Activated T-helper 1 cell treated with Interleukin-2 at 50 U/mL for 16 hours (primary cell): ENCODE measurements around the gene AMPD3.

Source experiments
- DNase-seq: peaks from one replicate; pipeline ENCODE4 v3.0.0-alpha.2; 2020; ENCODE audit warnings: low read depth

AMPD3 gene

DNA sequence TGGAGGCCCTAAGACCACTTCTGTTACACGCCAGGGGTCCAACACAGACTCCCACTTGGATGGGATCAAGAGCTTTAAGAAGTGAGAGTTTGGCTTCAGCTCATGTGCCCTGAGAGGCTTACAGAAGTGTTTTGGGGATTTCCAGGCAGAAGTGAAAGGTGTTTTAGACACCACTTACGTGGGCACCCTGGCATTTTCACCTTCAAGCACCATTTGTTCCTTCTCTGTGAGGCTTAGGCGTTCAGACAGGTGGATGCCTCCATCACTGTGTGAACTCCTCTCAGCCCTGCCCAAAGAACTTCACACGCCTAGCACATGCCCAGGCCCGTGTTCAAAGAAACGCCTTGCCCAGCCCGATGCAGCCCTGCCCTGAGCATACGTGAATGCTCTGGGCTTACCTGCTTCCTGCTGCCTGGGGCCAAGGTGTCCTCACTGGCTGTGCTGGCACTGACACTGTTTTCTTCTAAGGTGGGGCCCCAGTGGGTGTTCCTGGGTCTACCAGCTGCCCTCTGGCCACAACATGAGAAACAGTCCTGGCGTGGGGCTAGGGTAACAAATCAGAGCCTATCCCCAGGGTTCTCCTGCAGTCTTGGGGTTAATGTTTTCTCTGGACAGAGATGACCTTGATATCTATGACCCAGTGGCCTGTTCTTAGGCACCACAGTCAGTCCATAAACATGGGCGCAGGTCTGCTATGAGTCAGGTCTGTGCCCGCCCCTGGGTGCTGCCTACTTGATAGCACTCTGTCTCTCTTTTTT lies 34.0 kb downstream of the AMPD3 start:
- no peak for DNase-seq

DNA sequence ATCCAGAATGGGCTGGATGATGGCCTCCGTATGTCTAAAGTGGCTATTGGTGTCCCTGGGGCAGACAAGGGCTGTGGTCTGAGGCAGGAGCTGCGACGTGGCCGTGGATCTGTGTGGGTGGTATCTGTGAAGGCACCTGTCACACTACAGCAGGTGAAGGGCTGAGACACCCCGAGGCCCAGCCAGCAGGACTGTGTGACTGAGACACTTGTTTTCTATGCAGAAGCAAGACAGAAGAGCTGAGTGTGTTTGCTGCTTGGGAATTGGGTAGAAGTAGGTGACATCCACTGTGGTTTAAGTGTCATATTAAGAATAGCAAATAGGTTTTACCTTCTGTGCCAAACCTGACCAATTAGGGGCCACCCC lies 35.0 kb downstream of the AMPD3 start:
- no peak for DNase-seq

DNA sequence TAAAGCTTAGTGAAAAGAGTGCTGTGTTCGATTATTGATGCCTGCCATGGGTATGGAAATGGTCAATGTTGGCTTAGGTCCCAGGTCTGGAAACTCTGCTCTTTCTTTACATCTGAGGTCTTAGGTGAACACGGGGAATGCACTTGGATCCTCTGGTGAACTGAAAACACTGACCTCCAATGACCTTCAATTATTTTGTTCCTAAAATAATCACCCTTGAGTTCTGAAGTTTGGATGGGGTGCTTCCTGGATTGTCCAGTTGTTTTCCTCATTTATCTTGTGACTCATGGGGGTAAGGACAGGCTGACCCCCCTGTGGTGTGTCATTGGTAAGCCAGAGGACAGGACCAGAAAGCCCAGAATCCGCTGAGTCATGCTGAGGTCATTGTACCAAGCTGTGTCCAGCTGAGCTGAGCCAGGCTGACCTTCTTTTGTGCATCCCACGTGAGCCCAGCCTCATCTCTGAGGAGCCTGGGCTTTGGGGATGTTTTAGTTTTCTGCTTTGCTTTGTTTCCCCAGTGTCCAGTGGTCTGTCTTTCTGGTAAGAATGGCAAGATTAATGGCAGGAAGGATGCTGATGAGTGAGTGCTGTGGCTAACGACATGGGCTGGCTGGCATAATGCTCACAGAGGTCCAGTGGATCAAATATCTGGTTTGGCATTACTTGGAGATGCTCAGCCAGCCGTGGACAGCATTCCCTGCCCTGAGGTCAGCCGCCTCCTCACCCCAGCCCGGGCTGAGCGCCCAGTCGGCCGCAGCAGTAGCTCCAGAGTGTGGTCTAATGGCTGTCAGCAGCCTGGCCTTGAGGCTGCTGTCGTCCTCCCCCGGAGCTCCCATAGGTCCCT lies 35.6 kb downstream of the AMPD3 start:
- no peak for DNase-seq

DNA sequence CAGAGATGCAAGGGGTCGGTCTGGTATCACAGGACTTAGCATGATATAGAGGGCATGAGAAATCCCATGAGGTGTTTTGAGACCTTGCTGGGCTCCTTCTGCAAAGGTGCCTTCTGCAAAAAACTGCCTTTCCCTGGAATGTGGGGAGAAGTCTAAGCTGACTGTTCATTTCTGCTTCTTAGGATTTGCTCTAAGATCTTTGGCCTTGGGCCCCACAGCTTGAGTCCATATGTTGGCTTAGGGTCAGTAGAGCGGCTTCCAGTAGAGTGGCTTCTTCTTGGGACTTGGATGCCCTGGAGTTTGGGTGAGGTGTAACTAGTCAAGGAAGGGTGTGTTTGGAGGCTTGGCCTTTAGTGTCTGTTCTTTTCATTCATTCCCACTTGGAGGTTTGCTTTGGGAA lies 37.0 kb downstream of the AMPD3 start:
- no peak for DNase-seq

DNA sequence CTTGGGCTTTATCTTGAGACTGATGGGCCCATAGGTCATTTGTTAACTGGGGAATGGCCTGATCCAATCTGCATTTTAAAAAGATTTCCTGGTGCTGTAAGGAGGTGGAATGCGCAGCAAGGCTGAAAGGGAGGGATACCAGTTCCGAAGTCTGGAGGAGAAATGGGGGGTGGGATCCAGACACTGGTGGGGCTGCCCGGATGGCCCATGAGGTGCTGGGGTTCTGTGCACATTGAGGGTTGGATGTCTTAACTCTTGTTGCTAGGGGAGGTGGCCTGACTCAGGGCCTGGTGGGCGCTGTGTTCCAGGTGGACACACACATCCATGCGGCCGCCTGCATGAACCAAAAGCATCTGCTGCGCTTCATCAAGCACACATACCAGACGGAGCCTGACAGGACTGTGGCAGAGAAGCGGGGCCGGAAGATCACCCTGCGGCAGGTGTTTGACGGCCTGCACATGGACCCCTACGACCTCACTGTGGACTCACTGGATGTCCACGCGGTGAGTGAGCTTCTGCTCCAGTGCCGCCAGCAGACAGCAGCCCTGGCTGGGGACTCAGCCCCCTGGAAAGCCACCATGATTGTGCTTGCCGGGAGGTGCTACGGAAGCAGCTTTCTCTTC lies 38.1 kb downstream of the AMPD3 start:
- no peak for DNase-seq

DNA sequence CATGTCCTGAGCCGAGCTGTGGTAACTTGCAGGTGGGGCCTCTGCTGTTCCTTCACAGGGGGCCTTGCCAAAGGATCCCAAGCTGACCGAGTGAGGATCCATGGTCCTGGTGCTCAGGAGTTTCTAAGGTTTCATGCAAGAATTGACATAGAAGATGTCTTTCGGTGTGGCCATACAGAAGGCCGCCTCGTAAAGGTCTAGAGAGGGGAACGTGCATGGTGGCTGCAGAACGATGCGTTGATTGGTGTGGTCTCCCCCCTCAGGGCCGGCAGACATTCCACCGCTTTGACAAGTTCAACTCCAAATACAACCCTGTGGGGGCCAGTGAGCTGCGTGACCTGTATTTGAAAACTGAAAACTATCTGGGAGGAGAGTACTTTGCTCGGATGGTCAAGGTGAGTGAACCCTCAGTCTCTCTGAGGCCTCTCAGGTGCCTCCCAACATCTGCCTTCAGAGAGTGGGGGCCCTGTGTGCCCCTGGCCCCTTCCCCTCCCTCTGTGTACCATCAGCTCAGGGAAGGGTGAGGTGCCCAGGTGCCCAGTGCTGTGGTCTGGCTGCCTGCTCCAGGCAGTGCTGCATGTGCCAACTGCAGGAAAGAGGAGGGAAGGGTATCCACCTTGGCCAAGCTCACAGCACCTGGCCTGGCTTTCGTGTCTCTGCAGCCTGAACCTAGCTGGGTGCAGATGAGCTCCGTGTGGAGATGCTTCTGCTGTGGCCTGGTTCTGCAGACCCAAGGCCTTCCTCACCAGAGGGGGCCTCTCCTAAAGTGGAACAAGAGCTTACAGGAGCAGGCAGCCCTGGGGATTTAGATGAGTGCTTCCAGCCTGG lies 39.8 kb downstream of the AMPD3 start:
- no peak for DNase-seq

DNA sequence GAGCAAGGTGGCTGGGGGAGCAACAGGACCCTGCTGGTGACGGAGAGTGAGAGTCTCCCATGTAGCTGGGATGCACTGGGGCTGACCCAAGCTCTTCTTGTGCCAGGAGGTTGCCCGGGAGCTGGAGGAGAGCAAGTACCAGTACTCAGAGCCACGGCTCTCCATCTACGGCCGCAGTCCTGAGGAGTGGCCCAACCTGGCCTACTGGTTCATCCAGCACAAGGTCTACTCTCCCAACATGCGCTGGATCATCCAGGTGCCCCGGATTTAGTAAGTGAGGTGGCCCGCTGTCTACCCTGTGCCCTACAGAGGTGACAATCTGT lies 40.4 kb downstream of the AMPD3 start:
- no peak for DNase-seq

DNA sequence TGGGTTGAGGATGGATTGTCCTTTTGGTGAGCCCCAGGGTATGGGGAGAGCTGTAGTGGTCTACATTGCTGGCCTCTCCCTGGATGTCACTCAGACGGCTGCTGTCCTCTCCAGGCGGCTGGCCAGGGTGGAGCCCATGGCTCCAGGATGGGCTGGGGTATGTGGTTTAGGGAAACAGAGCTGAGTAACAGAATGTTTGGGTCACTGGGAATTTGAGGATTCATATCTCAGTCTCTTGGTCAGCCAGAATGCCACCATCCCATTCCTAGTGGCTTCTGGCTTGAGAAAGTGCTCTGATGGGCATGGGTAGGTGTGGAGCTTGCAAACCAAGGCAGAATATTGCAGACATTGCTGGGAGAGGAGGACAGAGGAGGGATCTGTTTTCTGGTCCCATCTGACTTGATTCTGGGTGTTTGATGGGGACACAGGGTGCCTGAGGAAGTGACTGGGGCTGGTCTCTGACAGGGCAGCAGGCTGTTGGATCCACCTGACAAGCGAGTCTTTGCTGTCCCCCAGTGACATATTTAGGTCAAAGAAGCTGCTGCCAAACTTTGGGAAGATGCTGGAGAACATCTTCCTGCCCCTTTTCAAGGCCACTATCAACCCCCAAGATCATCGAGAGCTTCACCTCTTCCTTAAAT lies 41.4 kb downstream of the AMPD3 start:
- no peak for DNase-seq

DNA sequence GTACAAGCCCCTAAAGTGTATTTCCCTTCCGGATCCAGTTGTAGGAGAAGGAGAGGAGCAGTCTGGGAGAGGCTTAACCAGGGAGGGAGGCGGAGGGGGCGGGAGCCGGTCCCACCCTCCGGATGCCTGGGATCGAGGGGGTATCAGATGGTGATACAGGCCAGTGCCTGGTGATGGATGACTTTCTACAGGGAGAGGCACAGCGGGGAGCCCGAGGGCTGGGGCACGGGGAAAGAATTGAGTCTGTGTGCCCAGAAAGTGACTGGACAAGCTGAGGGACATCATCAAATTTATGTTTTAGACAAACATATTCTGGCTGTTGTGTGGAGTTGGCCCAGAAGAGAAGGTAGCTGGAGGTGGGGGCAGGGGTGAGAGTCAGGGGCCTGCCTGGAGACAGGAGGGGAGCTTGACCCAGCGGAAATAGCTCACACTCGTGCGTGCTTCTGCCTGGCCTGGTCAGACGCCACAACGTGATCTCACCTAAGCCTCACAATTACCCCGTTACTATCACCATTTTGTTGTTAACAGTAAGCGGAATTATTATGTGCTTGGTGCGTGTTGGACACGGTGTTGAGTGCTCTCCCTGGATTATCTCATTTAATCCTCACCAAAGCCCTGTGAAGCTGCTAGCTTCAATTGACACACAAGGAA lies 42.4 kb downstream of the AMPD3 start:
- DNase-seq: no peak

DNA sequence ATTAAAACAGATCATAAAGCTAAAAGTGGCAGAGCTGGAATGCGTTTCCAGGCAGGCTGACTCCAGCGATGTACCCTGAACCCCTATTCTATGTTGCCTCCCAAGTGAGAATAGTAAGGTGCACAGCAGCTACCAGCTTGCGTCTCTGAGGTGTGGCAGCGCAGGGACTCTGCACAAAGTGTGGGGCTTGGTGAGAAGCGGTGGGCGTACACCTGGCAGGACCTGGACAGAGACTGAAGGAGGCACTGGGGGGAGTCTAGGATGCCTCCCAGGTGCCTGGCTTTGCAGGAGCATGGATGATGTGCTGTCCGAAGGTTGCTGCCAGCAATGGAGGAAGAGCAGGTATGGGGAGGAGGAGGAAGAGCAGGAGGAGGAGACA lies 42.9 kb downstream of the AMPD3 start:
- DNase-seq: no peak

DNA sequence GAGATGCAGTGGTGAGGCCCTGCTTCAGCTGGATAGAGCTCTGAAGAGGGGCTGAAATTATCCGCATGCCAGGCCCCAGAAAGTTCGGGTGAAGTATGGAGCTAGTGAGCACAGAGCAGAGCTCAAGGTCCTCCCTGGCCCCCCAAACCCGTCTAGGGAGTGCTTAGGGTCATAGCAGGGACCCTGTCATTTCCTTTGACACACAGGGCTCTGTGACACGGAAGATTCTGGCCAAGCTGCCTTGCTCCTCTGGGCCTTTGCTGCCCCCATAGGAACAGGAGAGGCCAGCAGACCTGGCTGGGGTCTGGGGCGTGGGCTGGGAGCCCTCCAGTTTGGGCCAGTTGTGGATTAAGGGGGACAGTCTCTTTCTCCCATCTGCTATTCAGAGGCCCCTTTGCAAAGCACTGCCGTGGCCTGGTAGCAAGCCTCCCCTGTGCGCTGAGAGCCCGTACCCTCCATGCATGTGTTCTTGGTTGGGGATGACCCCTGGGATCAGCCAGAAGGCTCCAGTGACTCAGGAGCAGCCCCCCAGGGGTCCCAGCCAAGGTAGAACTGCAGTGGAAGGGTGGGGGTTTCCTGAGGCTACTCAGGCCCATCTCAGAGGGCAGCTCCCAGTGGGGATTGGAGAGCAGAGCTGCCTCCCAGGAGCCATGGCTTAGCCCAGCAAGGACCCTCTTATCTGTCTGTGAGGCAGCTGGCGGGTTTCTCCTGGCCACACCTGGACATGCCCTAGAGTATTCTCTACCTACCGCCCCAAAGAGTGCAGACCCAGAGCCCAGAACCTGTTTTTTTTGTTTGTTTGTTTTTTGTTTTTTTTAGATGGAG lies 43.6 kb downstream of the AMPD3 start:
- DNase-seq: no peak

DNA sequence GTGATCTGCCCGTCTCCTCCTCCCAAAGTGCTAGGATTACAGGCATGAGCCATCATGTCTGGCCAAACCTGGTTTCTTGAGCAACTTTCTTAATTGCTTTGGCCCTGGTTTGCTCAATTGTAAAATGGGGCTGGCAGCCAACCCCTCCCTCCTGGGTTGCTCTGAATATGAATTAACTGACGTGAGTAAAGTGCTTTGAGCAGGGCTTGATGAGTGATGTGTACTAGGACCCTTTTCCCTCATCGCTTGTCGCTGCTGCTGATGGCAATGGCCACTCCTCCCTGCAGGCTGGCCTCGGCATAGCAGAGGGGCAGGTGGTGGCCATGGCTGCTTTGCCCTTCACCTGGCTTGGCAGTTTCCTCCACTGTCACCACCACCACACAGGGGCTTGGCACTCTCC lies 44.4 kb downstream of the AMPD3 start:
- no peak for DNase-seq

DNA sequence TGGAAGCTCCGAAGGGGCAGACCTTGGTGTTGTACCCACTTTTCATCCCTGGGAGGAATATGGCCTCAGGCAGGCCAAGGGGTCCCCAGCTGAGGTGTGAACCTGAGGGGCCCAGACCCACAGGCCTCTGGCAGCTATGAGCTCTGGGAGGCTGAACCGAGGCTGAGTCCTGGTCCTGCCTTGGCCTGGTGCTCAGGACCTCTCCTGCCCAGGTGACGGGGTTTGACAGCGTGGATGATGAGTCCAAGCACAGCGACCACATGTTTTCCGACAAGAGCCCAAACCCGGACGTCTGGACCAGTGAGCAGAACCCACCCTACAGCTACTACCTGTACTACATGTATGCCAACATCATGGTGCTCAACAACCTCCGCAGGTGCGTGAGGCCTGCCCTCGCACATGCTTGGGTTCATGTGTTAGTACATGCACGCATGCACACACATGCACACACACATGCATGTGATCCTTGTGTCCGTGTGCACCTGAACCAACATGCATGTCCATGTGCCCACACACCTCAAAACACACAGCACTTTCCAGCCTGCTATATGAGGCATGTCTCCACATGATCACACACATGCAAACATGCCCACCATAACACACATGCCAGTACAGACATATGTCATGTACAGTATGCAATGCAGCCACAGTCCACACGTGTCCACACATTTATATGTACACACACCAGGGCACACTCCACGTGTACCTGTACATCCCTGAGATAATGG lies 45.0 kb downstream of the AMPD3 start:
- no peak for DNase-seq

DNA sequence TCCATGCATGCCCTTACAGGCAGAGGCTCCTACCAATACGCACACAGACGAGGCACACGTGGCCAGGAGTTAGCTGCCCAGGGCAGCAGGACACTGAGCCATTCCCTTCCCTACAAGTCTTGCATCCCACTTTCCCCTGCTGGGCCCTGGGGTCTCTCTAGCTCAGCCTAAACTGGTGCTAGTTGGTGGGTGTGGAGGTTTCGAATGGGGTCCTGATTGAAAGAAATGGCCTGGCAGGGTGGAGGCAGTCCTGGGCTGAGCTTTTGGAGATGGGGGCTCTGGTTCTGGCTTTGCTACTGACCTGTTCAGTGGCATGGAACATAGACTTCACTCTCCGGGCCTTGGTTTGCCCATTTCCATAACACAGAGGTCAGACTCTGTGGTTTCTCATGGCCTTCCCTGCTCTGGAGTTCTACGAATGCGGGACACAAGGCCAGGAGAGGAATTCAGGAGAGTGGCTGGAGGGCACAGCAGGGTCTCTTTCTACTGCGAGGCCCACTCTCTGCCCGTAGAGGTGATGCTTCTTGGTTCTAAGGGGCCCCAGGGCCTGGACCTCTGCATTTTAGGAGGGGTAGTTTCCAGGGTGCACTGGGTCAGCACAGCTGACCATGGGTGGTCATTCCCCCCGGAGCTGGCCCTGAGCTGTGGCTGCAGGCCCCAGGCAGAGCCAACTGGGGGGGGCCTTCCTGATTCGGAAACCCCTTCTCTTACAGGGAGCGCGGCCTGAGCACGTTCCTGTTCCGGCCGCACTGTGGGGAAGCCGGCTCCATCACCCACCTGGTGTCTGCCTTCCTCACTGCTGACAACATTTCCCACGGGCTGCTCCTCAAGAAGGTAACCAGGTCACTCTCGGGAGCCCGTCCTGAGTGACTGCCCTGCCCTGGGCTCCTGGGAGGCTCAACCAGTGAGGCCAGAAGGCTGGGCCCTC lies 46.0 kb downstream of the AMPD3 start:
- DNase-seq: no peak

DNA sequence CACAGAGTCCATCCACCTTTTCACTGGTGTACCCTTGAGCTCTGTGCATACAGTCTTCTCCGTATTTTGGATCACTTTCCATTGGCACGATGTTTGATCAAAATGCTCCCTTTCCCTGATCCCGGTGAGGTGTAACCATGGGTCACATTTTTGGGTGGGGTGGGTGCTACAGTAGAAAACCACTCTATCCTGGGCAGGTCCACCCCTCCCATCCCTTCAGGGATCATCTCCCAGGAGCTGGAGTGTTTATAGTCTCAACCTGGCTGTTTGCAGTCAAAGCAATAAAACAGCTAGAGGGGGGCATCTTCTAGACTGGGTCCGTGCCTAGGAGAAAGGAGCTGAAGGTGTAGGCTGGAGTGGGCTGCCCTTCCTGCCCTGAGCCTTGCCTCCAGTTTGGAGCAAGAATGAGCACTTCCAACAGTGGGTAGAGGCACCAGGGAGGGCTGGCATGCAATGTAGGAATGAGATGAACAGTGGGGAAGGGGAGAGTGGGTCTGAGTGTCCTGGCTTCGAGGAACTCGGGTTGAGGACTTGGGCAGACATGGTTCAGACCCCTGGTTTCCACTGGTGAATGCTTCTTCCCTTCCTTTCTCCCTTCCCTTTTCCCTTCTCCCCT lies 47.1 kb downstream of the AMPD3 start:
- no peak for DNase-seq

DNA sequence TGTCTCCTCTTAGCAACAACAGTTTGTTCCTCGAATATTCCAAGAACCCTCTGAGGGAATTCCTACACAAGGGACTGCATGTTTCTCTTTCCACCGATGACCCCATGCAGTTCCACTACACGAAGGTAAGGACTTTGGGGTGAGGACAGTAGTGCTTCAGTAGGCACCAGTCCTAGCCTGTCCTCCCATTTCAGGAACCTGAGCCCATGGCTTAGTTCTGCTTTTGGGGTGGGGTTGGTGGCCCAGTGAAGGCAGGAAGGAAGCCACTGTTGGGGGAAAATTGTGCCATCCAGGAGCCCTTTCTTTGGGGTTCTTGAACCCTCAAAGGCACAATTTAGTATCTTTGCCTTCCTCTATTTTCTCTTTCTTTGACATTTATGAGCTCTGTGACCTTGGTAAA lies 47.7 kb downstream of the AMPD3 start:
- DNase-seq: no peak

DNA sequence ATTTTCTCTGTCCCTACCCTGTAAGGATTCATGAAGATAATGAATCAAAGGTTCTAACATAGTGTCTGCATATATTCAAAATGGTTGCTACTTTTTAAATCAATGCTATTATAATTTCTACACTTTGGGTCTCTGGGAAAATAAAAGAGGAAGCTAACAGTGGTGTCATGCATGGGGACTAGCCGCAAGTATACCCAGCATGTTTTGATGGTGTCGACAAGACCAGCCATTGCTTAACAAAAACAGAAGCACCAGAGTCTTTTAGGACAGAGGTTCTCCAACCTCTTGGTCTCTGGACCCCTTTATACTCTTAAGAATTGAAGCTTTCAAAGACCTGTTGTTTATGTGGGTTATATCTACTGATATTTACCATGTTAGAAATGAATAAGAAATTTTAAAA lies 48.2 kb downstream of the AMPD3 start:
- no peak for DNase-seq

DNA sequence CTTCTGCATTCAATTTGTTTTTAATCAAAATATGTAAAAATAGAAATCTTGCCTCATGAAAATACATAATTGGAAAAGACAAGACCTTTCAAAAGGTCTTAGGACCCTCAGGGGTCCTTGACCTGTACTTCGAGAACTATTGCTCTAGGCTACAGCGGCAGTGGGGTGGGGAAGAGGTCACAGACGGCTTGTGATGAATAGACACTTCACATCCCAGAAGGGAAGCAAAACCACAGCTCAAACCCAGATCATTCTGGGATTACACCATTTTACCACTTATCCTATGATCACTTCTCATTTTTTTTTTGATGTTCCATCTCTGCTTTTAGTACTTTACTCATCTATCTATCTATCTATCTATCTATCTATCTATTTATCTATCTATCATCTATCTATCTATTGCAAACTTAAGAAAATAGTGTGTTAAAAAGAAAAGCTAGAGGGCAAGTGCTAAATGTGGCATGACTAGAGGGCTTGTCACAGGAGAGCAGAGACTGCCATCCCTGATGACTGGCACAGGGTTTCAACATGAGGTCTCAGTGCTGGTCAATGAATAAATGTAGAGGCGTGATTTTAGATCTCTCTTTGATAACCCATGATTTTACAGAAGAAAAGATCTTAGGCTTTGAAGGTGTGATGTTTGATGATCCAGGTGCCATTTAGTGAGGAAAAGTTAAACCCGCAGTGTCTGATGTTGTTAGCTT lies 48.9 kb downstream of the AMPD3 start:
- DNase-seq: no peak
